Measurements from ENCODE around the gene HABP2. TPM values are rescaled to one million over a fixed set of nuclear protein-coding genes. Genes with fewer than 3 reads are reported as not detected.

The HABP2 gene
- total RNA-seq, 1 experiment from 2014 or later, result 0.59 TPM

DNA sequence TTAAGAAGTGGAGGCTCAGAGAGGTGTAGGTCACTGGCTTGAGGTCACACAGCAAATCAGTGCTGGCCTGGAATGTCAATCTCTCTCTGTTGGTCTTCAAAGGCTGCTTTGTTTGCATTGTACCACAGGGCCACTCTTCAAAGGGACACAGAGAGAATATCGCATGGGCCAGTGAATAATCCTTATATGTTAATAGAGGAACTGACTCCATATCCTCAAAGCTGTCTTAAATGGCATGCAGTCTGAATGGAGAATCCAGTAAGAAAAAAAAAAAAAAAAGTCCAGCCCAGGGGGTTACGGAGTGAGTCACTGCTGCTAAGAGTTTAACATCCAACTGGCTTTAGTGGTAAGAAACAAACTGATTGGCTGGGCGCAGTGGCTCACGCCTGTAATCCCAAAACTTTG, 56.9 kb downstream of the HABP2 start:
- TF ChIP-seq, protein P1, sequence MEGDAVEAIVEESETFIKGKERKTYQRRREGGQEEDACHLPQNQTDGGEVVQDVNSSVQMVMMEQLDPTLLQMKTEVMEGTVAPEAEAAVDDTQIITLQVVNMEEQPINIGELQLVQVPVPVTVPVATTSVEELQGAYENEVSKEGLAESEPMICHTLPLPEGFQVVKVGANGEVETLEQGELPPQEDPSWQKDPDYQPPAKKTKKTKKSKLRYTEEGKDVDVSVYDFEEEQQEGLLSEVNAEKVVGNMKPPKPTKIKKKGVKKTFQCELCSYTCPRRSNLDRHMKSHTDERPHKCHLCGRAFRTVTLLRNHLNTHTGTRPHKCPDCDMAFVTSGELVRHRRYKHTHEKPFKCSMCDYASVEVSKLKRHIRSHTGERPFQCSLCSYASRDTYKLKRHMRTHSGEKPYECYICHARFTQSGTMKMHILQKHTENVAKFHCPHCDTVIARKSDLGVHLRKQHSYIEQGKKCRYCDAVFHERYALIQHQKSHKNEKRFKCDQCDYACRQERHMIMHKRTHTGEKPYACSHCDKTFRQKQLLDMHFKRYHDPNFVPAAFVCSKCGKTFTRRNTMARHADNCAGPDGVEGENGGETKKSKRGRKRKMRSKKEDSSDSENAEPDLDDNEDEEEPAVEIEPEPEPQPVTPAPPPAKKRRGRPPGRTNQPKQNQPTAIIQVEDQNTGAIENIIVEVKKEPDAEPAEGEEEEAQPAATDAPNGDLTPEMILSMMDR (IDR thresholded peaks at IDR 0.05; ENCODE audit: unreplicated experiment), result no peak
- BruUV-seq (replicated peaks), result no TSS peak
- H3K9me3 Mint-ChIP-seq (ENCODE audit: low read depth, unreplicated experiment), result no peaks in the 10 kb centered on the region
- no peaks in the 10 kb centered on the region for H3K36me3 Mint-ChIP-seq (ENCODE audit: insufficient read depth, unreplicated experiment)
- H3K4me1 Mint-ChIP-seq (ENCODE audit: low read depth, unreplicated experiment), result no peaks in the 10 kb centered on the region
- H3K27ac Mint-ChIP-seq (ENCODE audit: unreplicated experiment), result no peak overlapping the region
- intact Hi-C loops (cut with micrococcal nuclease; ENCODE audit: unreplicated experiment), result no loop called here
- CTCF ChIA-PET, result no interaction called here
- peaks cover 71% of the 10 kb centered on the region for H3K27me3 Mint-ChIP-seq (ENCODE audit: unreplicated experiment)
- no peak for DNase-seq
- H3K4me3 Mint-ChIP-seq (ENCODE audit: low read depth, unreplicated experiment), result no peak overlapping the region

DNA sequence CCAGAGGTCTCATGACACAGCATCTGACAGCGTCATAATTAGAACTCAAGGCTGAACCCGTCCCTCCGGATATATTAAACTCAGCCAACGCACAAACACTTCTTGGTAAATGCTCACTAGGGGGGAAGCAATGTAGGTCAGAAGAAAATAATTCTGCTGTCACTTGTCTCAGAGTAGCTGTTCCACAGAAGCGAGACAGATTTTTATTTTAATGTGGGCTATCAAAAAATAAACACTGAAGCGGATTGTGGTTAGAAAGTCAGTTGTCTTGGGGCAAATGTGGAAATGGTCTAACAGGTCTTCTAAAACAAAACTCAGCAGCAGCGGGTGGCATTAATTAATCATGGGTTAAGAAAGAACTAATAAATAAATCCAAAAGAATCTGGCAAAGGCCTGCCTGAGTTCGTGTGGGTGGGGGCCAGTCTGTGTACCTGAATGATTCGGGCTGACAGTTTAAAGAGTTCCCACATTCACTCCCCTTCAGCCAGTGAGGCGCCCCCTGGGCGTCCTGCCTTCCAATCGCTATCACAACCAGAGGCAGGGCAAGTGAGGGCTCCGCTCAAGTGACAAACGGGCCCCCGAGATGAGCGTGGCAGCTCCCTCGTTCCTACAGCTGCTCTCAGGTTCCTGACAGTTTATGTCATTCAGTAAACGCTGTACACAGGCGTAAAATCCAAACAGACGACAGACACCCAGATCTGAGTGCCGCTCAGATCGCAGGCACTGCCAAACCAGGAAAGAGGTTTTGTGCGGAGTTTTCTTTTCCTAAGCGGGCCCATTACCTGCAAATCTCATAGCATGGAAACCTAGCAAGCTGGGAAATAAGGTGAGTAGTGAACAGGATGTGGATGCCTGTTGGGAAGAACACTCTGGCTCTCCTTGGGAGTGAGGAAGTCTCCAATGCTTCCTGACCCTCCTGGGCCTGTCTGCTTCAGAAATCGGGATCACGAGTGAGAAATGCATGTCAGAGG, 58.1 kb downstream of the HABP2 start:
- CTCF ChIA-PET, result no interaction called here
- H3K4me1 Mint-ChIP-seq (ENCODE audit: low read depth, unreplicated experiment), result no peaks in the 10 kb centered on the region
- no peak overlapping the region for H3K4me3 Mint-ChIP-seq (ENCODE audit: low read depth, unreplicated experiment)
- intact Hi-C loops (cut with micrococcal nuclease; ENCODE audit: unreplicated experiment), result no loop called here
- H3K36me3 Mint-ChIP-seq (ENCODE audit: insufficient read depth, unreplicated experiment), result no peaks in the 10 kb centered on the region
- H3K27ac Mint-ChIP-seq (ENCODE audit: unreplicated experiment), result no peak overlapping the region
- TF ChIP-seq, protein P1 (IDR thresholded peaks at IDR 0.05; ENCODE audit: unreplicated experiment), result no peak
- peaks cover 71% of the 10 kb centered on the region for H3K27me3 Mint-ChIP-seq (ENCODE audit: unreplicated experiment)
- no peaks in the 10 kb centered on the region for H3K9me3 Mint-ChIP-seq (ENCODE audit: low read depth, unreplicated experiment)
- no TSS peak for BruUV-seq (replicated peaks)
- no peak for DNase-seq

DNA sequence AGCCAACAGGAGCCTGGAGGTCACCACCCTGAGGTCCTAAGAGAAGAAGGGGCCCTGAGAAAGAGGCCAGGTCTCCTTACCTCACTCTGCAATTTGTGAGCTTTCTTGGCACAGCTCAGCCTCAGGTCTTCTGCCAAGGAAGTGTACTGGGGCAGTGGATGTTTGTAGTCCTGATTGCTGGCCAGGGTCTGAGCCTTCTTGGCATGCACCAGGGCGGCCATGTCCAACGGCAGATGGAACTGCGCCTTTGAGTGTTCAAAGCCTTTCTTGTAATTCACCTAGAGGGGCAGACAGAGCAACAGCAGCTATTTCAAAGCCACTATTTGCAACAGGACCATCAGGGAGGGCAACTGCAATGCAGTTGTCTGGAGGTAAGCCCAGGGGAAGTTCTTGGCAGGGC, 59.3 kb downstream of the HABP2 start:
- no peaks in the 10 kb centered on the region for H3K9me3 Mint-ChIP-seq (ENCODE audit: low read depth, unreplicated experiment)
- peaks cover 82% of the 10 kb centered on the region for H3K27me3 Mint-ChIP-seq (ENCODE audit: unreplicated experiment)
- H3K4me3 Mint-ChIP-seq (ENCODE audit: low read depth, unreplicated experiment), result no peak overlapping the region
- CTCF ChIA-PET, result no interaction called here
- H3K36me3 Mint-ChIP-seq (ENCODE audit: insufficient read depth, unreplicated experiment), result no peaks in the 10 kb centered on the region
- no TSS peak for BruUV-seq (replicated peaks)
- H3K4me1 Mint-ChIP-seq (ENCODE audit: low read depth, unreplicated experiment), result no peaks in the 10 kb centered on the region
- DNase-seq, result no peak
- intact Hi-C loops (cut with micrococcal nuclease; ENCODE audit: unreplicated experiment), result no loop called here
- no peak overlapping the region for H3K27ac Mint-ChIP-seq (ENCODE audit: unreplicated experiment)
- TF ChIP-seq, protein P1 (IDR thresholded peaks at IDR 0.05; ENCODE audit: unreplicated experiment), result no peak

DNA sequence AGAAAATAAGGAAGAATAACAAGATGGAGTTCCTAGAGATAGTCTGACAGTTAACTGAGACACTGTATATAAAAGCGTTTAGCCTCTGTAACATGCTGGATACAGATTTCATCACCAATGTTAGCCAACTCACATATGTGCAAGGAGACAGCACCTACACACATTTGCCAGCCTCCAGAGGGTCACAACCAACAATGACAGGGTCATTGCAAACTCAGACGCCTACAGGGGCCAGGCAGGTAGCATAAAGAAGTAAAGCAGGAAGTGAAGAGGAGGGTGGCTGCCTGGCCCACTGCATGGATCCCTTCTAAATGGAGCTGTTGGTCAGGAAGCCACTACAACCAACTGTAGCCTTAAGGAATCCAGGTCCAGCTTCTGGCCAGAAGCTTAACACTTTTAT, 60.6 kb downstream of the HABP2 start:
- no peak for DNase-seq
- Mint-ChIP-seq H3K4me1 (ENCODE audit: low read depth, unreplicated experiment) (no peaks in the 10 kb centered on the region), H3K27me3 (ENCODE audit: unreplicated experiment) (peaks cover 76% of the 10 kb centered on the region), H3K36me3 (ENCODE audit: insufficient read depth, unreplicated experiment) (no peaks in the 10 kb centered on the region), H3K9me3 (ENCODE audit: low read depth, unreplicated experiment) (no peaks in the 10 kb centered on the region), H3K27ac (ENCODE audit: unreplicated experiment) (no peak overlapping the region), H3K4me3 (ENCODE audit: low read depth, unreplicated experiment) (no peak overlapping the region)
- intact Hi-C loops (cut with micrococcal nuclease; ENCODE audit: unreplicated experiment), result no loop called here
- CTCF ChIA-PET, result no interaction called here
- BruUV-seq (replicated peaks), result no TSS peak
- TF ChIP-seq, protein P1 (IDR thresholded peaks at IDR 0.05; ENCODE audit: unreplicated experiment), result no peak

Measured in Calu3 (cell line).